ENCODE data around the gene PTPRK. TPM values are rescaled to one million over a fixed set of nuclear protein-coding genes. Genes with fewer than 3 reads are reported as not detected.

PTPRK gene
- total and polyA plus RNA-seq, 2 of the 8 experiments (the other 6 are each of a cell fraction or from before 2014, with no cell fraction given): 11.4 to 47.3 TPM

GRCh38 chr6:128351255-128351514, 169.2 kb downstream of the PTPRK start:
- Histone ChIP-seq H3K23me2 (ENCODE audit: low read depth, low read length) (no peaks in the 10 kb centered on the region; the same call in 1 of the 2 replicates), H3K4ac (replicated peaks; ENCODE audit: insufficient read length, low read depth, low read length) (no peak overlapping the region), H3K27ac (ENCODE audit: low read depth, low read length) (no peak overlapping the region), H3K18ac (ENCODE audit: extremely low read depth, low read length) (no peak overlapping the region), H2BK20ac (ENCODE audit: low read length) (no peak overlapping the region), H3K14ac (ENCODE audit: insufficient read length) (no peak overlapping the region), H3K79me1 (ENCODE audit: low read depth, low read length) (no peaks in the 10 kb centered on the region), H3K9me3 (ENCODE audit: insufficient read depth in 2 of 2, low read depth in 1 of 2, low read length in 1 of 2) (no peaks in the 10 kb centered on the region), H2BK120ac (replicated peaks; ENCODE audit: low read depth, low read length) (no peak overlapping the region), H4K20me1 (replicated peaks in 1 of 2; ENCODE audit: control insufficient read depth in 1 of 2, insufficient read depth in 2 of 2, low read length in 2 of 2) (no peaks in the 10 kb centered on the region), H4K91ac (replicated peaks; ENCODE audit: insufficient read length, low read length) (no peak overlapping the region), H3K9ac (replicated peaks in 1 of 4; ENCODE audit: extremely low read depth in 1 of 4, low read depth in 3 of 4, low read length in 3 of 4) (no peak overlapping the region), H3K79me2 (ENCODE audit: control insufficient read depth in 1 of 2, insufficient read depth in 2 of 2, low read length in 2 of 2) (peaks cover 0 to 9% of the 10 kb centered on the region in 2 experiments; a peak in 1 of 4 replicates), H3K56ac (replicated peaks; ENCODE audit: insufficient read length, low read depth, low read length) (no peak overlapping the region), H2BK15ac (ENCODE audit: low read length) (no peak overlapping the region), H3K23ac (ENCODE audit: insufficient read length) (no peak overlapping the region), H3K4me3 (ENCODE audit: extremely low read depth in 1 of 4, insufficient read depth in 2 of 4, low read depth in 3 of 4, low read length in 4 of 4) (no peak overlapping the region), H3K4me1 (replicated peaks in 1 of 4; ENCODE audit: control insufficient read depth in 3 of 4, insufficient read depth in 4 of 4, low read length in 3 of 4) (no peaks in the 10 kb centered on the region), H3K36me3 (ENCODE audit: control insufficient read depth in 2 of 4, insufficient read depth in 4 of 4, low read length in 3 of 4) (no peaks in the 10 kb centered on the region), H2BK5ac (ENCODE audit: low read depth, low read length) (no peak overlapping the region), H4K5ac (ENCODE audit: insufficient read length, low read depth, low read length) (no peak overlapping the region), H4K8ac (ENCODE audit: extremely low read depth, insufficient read depth, low read length) (no peak overlapping the region), H2BK12ac (ENCODE audit: low read depth, low read length) (no peak overlapping the region), H3K4me2 (ENCODE audit: insufficient read depth in 1 of 2, low read depth in 2 of 2, low read length in 2 of 2) (no peak overlapping the region), H2AK5ac (ENCODE audit: low read depth, low read length) (no peak overlapping the region), H3K27me3 (replicated peaks in 1 of 4; ENCODE audit: control insufficient read depth in 3 of 4, extremely low read depth in 1 of 4, insufficient read depth in 3 of 4, low read length in 3 of 4) (no peaks in the 10 kb centered on the region), H2AFZ (ENCODE audit: low read length) (no peak overlapping the region)
- DNase-seq (ENCODE audit: low read depth in 1 of 2, low spot score in 2 of 2) (no peak), FAIRE-seq (no peak)
- no peak for TF ChIP-seq SIX5 (IDR thresholded peaks at IDR 0.05; ENCODE audit: low read depth, low read length)
- no peak for TF ChIP-seq CEBPB (IDR thresholded peaks at IDR 0.05; ENCODE audit: low read depth, low read length)
- no peak for TF ChIP-seq MAFK (IDR thresholded peaks at IDR 0.05; ENCODE audit: low read depth, low read length)
- no peak for TF ChIP-seq TAF1 (IDR thresholded peaks at IDR 0.05; ENCODE audit: low read depth, low read length)
- no peak for TF ChIP-seq SIRT6 (IDR thresholded peaks at IDR 0.05; ENCODE audit: low read length)
- no peak for TF ChIP-seq SP4 (IDR thresholded peaks at IDR 0.05; ENCODE audit: low read length)
- TF ChIP-seq BACH1 (IDR thresholded peaks at IDR 0.05; ENCODE audit: low read length): no peak
- TF ChIP-seq, protein P1, sequence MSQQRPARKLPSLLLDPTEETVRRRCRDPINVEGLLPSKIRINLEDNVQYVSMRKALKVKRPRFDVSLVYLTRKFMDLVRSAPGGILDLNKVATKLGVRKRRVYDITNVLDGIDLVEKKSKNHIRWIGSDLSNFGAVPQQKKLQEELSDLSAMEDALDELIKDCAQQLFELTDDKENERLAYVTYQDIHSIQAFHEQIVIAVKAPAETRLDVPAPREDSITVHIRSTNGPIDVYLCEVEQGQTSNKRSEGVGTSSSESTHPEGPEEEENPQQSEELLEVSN (IDR thresholded peaks at IDR 0.05): no peak
- TF ChIP-seq RNF2 (IDR thresholded peaks at IDR 0.05; ENCODE audit: borderline replicate concordance, low read depth, low read length, missing control alignments, poor library complexity, severe bottlenecking): no peak
- TF ChIP-seq HDAC2 (IDR thresholded peaks at IDR 0.05; ENCODE audit: borderline replicate concordance in 1 of 2, low read depth in 2 of 2, low read length in 2 of 2): no peak
- no peak for TF ChIP-seq ATF2 (IDR thresholded peaks at IDR 0.05; ENCODE audit: low read length)
- TF ChIP-seq POU5F1 (IDR thresholded peaks at IDR 0.05; ENCODE audit: low read depth, low read length): no peak
- WGBS, 2 experiments (ENCODE audit: extremely low coverage in 1 of 2, insufficient coverage in 1 of 2, insufficient read length in 1 of 2, insufficient replicate concordance in 2 of 2, low coverage in 1 of 2, low lambda C conversion rate in 2 of 2, missing lambda C conversion rate in 1 of 2): 83% methylated on average over 2 of the region's 2 CpGs; no CpG with 5 or more reads in 1 of the 2 experiments
- POLR2A ChIA-PET (ENCODE audit: partially characterized antibody): no interaction called here
- CTCF ChIA-PET (ENCODE audit: partially characterized antibody): no interaction called here
